ENCODE results near the gene CNPY2. TPM values are rescaled to one million over a fixed set of nuclear protein-coding genes. Genes with fewer than 3 reads are reported as not detected.
A peak's percentile ranks its signal among the peaks of the same experiment; 100 is the strongest.
"Not testable (repeated sequence)": the region's sequence is repeated elsewhere in the genome, so short reads cannot be mapped to it uniquely, and the experiment has no call there.

CNPY2 gene
- total RNA-seq, 1 experiment from 2014 or later: 311 TPM

- DNase-seq (ENCODE audit: low read depth, low spot score): no peak
- in situ Hi-C loops (cut with HindIII; ENCODE audit: low pct_unique_long_range_greater_than_20kb, low sequenced_read_pairs): no loop called here
These were observed 10.8 kb downstream of the CNPY2 start for GRCh38 chr12:56304872-56305590.

- in situ Hi-C loops (cut with HindIII; ENCODE audit: low pct_unique_long_range_greater_than_20kb, low sequenced_read_pairs): no loop called here
- no peak for DNase-seq (ENCODE audit: low read depth, low spot score)
These were observed 11.5 kb downstream of the CNPY2 start for GRCh38 chr12:56304276-56304675.

- in situ Hi-C loops (cut with HindIII; ENCODE audit: low pct_unique_long_range_greater_than_20kb, low sequenced_read_pairs): no loop called here
- DNase-seq (ENCODE audit: low read depth, low spot score): no peak
These were observed 14.9 kb downstream of the CNPY2 start for GRCh38 chr12:56300644-56301464.

- in situ Hi-C loops (cut with HindIII; ENCODE audit: low pct_unique_long_range_greater_than_20kb, low sequenced_read_pairs): no loop called here
- DNase-seq (ENCODE audit: low read depth, low spot score): peak; percentile 98
These were observed 15.7 kb downstream of the CNPY2 start, which contains the start of gene CS for GRCh38 chr12:56299853-56300643. Gene CS (minus strand): TSS chr12:56300330. CDS start chr12:56300201, 129 bp downstream.

- peak; percentile 43 for DNase-seq (ENCODE audit: low read depth, low spot score)
- in situ Hi-C loops (cut with HindIII; ENCODE audit: low pct_unique_long_range_greater_than_20kb, low sequenced_read_pairs): no loop called here
These were observed 16.4 kb downstream of the CNPY2 start for GRCh38 chr12:56299308-56299852.

- in situ Hi-C loops (cut with HindIII; ENCODE audit: low pct_unique_long_range_greater_than_20kb, low sequenced_read_pairs): no loop called here
- DNase-seq (ENCODE audit: low read depth, low spot score): no peak
These were observed 17.0 kb downstream of the CNPY2 start for GRCh38 chr12:56298828-56299227.

GRCh38 chr12:56297400-56297799 is 18.4 kb downstream of the CNPY2 start:
- in situ Hi-C loops (cut with HindIII; ENCODE audit: low pct_unique_long_range_greater_than_20kb, low sequenced_read_pairs): no loop called here

GRCh38 chr12:56296295-56296694 is 19.5 kb downstream of the CNPY2 start:
- DNase-seq (ENCODE audit: low read depth, low spot score): no peak
- in situ Hi-C loops (cut with HindIII; ENCODE audit: low pct_unique_long_range_greater_than_20kb, low sequenced_read_pairs): no loop called here

More at GRCh38 chr12:56297400-56297799, 18.4 kb downstream of the CNPY2 start:
- no peak for DNase-seq (ENCODE audit: low read depth, low spot score)

- DNase-seq (ENCODE audit: low read depth, low spot score): no peak
- in situ Hi-C loops (cut with HindIII; ENCODE audit: low pct_unique_long_range_greater_than_20kb, low sequenced_read_pairs): no loop called here
These were observed 22.0 kb downstream of the CNPY2 start for GRCh38 chr12:56293795-56294194.

GRCh38 chr12:56288705-56289387 is 26.9 kb downstream of the CNPY2 start:
- no peak for DNase-seq (ENCODE audit: low read depth, low spot score)
- in situ Hi-C loops (cut with HindIII; ENCODE audit: low pct_unique_long_range_greater_than_20kb, low sequenced_read_pairs): no loop called here

GRCh38 chr12:56286044-56286830 is 29.6 kb downstream of the CNPY2 start:
- in situ Hi-C loops (cut with HindIII; ENCODE audit: low pct_unique_long_range_greater_than_20kb, low sequenced_read_pairs): no loop called here

GRCh38 chr12:56284263-56284662 is 31.5 kb downstream of the CNPY2 start:
- DNase-seq (ENCODE audit: low read depth, low spot score); in situ Hi-C loops (cut with HindIII; ENCODE audit: low pct_unique_long_range_greater_than_20kb, low sequenced_read_pairs): not testable (repeated sequence)

More at GRCh38 chr12:56286044-56286830, 29.6 kb downstream of the CNPY2 start:
- no peak for DNase-seq (ENCODE audit: low read depth, low spot score)

GRCh38 chr12:56282579-56282978 is 33.2 kb downstream of the CNPY2 start:
- no peak for DNase-seq (ENCODE audit: low read depth, low spot score)

GRCh38 chr12:56282030-56282429 is 33.8 kb downstream of the CNPY2 start:
- in situ Hi-C loops (cut with HindIII; ENCODE audit: low pct_unique_long_range_greater_than_20kb, low sequenced_read_pairs): no loop called here
- no peak for DNase-seq (ENCODE audit: low read depth, low spot score)

More at GRCh38 chr12:56282579-56282978, 33.2 kb downstream of the CNPY2 start:
- in situ Hi-C loops (cut with HindIII; ENCODE audit: low pct_unique_long_range_greater_than_20kb, low sequenced_read_pairs): no loop called here

GRCh38 chr12:56280849-56281248 is 34.9 kb downstream of the CNPY2 start:
- DNase-seq (ENCODE audit: low read depth, low spot score): no peak
- in situ Hi-C loops (cut with HindIII; ENCODE audit: low pct_unique_long_range_greater_than_20kb, low sequenced_read_pairs): no loop called here

- DNase-seq (ENCODE audit: low read depth, low spot score): no peak
- in situ Hi-C loops (cut with HindIII; ENCODE audit: low pct_unique_long_range_greater_than_20kb, low sequenced_read_pairs): no loop called here
These were observed 36.9 kb downstream of the CNPY2 start for GRCh38 chr12:56278905-56279304.

All from SK-MEL-5 (cell line).